Suppressor macrophage treated with lipopolysaccharide for 4 hours (primary cell): ENCODE results near the gene PUS3.
A peak's percentile ranks its signal among the peaks of the same experiment; 100 is the strongest.

Experiments used
- DNase-seq: peaks from one replicate; pipeline ENCODE4 v3.0.0-alpha.2; 2020

PUS3 gene

GRCh38 chr11:125941267-125941618 is 38.2 kb upstream of the PUS3 start:
- DNase-seq, result no peak

DNA sequence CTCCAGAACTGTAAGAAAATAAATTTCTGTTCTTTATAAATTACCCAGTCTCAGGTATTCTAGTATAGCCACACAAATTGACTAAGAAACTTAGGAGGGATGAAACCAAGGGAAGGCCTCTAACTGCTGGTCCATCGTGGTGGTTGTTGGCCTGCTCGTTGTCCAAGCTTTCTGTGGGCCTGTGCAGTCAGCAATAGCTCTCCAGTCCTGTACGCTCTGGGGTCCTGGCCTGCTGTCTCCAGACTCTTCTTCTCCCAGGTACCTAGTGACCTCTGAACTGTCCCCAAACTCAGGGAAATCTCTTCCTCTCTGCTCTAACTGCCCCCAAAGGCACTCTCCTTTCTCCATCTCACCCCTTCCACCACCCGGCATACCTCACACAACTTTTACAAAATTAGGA is 37.1 kb upstream of the PUS3 start:
- DNase-seq, result no peak

DNA sequence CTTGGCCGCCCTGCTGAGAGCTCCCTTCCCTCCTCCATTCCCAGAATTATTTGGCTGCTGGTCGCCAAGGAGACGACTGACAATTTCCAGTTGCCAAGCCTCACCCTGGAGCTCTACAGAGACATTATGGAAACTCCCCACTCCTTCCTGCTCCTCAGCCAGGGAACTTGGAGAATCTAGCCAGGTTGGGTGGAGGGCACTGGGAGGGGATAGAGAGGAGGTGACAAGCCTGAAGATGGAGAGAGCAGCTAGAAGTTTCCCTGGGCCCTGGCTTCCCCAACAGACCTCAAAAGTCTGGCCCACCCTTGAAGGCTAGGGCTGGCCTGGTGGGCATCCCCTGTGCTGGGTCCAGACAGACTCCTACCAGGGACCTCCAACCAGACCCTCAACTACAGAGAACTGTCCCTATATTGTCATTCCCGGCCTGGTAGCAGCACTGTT is 36.1 kb upstream of the PUS3 start:
- no peak for DNase-seq

DNA sequence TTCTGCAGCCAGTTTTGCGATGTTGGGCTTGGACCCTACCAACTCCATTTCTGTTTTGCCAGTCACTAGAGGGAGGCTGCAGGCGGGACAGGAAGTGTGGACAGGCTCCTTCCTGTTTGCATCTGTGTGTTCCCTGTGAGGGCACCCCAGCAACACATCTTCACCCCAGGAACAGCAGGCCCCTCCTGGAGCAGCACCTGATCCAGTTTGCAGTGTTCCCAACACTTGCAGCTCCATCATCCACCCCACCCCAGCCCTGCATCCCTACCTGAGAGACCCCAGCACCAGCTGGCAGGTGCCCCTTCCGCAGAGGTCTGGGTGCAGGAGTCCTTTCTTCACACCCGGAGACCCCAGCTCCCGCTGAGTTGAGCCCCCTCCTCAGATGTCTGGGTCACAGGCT is 35.4 kb upstream of the PUS3 start:
- no peak for DNase-seq

DNA sequence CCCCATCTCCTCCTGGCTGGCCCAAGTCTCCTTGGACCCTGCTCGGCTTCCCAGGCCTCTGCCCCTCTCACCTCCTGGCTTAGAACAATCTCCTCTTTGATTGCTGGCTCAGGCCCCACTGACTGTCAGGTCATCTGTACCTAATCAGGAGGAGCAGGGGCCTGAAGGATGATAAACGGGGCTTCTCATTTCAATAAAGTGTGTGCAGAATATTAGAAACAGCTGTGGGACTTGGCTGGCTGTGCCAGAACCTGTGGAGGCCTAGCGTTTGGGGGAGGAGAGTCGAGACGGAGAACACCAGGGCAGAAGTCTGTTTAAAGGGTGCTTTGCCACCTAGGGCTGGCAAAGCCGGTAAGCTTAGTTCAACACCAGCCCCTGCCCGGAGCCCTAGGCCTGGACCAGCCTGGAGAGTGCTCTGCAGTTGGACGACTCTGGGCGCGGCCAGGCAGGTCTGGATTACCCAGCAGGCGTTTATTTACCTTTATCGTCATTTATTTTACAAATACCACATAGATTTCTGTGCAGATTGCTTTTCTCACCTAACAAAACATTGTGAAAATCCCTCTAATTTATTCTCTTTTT is 32.7 kb upstream of the PUS3 start:
- DNase-seq, result no peak

GRCh38 chr11:125935056-125935455 is 32.0 kb upstream of the PUS3 start:
- no peak for DNase-seq

GRCh38 chr11:125934473-125934872 is 31.5 kb upstream of the PUS3 start:
- no peak for DNase-seq

GRCh38 chr11:125933030-125933813 is 30.2 kb upstream of the PUS3 start:
- no peak for DNase-seq

DNA sequence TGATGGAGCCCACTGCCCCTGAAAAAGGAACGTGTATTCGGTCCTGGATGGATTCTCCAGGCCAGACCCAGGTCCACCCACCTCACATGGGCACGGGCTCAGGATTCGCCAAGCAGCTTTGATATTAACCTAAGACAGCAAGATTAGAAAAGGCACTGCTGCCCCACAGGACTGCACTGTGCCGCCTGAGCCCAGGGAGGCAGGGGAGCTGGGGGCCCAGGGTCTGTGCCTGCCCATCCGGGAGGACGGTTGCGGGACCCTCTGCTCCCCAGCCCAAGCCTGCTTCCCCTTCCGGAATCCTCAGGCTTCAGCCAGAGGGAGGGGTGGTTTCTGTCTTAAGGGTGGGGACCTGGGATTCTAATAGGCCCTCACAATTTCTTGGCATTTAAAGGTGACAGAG is 29.3 kb upstream of the PUS3 start:
- DNase-seq, result no peak

DNA sequence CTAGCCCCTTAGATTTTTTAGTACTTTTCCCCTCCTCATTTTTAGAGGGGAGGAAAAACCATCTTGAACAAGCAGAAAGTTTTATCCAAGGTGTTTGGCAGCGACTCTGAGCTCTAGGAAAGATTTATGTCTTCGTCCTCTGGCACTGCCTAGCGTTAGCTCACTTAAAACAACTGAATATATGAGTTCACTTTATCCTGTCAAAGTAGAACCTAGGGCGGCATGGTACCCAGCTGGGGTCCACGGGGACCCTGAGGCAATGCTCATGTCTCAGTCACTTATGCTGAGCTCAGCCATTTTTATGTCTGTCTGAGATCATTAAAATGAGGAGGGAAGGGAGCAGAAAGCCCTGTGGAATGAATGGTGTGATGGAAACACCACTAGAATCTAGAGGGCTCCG is 28.7 kb upstream of the PUS3 start:
- no peak for DNase-seq

- no peak for DNase-seq
Measured at GRCh38 chr11:125931116-125931515, 28.1 kb upstream of the PUS3 start.

DNA sequence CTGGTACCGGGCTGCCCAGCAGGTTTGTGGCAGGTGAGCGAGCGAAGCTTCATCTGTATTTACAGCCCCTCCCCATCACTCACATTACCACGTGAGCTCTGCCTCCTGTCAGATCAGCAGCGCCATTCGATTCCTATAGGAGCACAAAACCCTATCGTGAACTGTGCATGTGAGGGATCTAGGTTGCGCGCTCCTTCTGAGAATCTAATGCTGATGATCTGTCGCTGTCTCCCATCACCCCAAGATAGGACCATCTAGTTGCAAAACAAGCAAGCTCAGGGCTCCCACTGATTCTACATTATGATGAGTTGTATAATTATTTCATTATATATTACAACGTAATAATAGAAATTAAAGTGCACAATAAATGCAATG is 27.1 kb upstream of the PUS3 start:
- no peak for DNase-seq

DNA sequence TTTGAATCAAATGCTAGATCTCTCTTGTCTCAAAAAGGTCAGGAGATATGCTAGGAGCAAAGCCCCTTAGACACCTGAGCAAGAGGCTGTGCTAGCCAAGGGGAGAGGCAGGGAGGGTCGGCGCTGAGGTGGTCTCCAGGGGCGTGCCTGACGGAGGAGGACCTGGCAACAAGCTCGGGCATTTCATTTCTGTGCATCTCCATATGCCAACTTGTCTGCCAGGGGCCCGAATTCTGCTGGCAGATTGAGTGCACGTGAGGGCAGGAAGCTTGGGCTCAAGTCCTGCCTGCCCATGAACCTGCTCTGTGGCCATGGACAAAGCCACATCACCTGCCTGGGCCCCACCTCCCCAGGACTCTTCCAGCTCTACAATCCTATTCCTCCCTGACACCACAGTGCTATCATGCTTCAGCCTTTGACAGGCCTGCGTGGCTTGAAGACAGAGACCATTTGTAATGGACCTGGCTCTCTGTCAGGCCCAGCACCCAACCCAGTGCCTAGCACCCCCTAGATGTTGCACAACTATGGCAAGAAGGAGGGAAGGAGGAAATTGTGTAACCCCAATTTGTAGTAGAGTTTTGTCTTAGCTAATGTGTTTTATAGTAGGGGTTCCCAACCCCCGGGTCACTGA is 26.6 kb upstream of the PUS3 start:
- DNase-seq, result no peak

DNA sequence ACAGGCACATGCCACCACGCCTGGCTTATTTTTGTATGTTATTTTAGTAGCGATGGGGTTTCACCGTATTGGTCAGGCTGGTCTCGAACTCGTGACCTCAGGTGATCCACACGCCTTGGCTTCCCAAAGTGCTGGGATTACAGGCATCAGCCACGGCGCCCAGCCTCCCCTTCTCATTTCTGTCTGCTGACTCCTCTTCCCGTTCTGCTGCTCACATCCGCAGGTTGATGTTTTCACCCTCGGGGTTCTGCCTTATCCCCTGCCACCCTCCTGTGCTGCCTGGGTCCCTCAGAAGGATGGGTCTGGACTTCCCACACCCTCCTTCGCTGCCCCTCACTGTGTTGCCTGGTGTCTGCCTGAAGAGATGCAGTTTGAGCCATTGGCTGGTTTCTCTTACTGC is 23.7 kb upstream of the PUS3 start:
- no peak for DNase-seq

DNA sequence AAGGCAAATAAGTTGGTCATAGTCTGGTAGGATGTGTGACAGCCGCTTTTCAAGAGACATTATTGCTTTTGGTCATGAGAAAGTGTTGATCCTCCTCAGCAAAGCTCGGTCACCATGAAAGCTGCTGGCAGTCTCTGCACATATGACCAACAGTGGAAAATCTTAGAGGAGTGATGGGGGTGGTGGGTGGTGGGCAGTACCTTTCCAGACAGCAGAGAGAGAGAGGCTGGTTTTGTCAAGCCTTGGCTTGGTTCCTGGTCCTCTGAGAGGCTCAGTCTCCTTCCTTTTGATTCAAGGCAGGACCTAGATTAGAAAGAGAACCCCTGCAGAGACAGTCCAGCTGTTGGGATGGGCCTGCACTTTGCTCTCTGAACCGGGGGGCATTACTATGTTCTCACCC is 22.8 kb upstream of the PUS3 start:
- no peak for DNase-seq

GRCh38 chr11:125925247-125925740 is 22.3 kb upstream of the PUS3 start:
- no peak for DNase-seq

- no peak for DNase-seq
Measured at GRCh38 chr11:125924384-125925007, 21.5 kb upstream of the PUS3 start.

- DNase-seq, result no peak
Measured at GRCh38 chr11:125923633-125924032, 20.6 kb upstream of the PUS3 start.

DNA sequence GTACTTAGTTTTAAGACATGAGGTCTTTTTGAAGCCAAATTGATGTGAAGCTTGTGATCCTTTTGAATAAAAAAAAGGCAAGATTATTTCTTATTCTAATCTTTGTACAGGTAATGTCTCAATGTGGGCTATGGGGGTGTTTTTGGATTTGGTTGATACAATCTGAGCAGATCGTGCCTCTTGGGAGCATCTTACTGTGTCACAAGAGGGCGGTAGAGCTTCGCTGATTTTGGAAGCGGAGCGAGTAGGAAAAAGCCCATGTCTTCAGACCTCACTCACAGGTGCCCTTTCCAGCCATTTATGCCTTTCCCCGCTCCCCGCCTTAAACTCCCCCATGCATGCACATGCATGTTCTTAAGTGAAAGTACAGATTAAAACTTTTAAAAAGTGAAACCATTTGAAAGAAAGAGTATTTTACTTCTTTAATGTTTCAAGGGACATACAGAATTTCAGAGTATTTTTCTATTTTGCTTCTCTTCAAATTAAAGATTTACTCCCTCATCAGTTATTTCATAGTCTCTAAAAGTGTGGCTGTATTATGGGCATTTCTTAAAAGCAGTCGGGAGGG is 20.1 kb upstream of the PUS3 start:
- DNase-seq, result peak; percentile 71

DNA sequence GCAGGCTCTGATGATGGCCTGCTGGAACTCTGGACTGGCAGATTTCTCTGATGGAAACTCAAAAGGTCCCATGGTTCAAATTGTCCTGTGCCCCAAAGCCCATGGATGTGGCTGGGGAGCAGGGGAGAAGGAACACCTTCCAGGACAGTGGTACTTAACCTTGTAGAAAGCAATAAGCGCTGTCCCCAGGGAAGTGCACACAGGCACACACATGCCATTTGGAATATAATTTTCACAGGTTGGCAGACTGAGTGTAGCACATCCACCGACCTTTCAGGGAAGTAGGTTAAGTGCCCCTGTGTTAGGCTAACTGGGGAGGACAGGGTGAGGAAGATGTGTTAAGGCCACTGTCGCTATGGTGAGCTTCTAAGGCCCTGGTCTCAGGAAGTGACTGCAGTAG is 19.1 kb upstream of the PUS3 start:
- no peak for DNase-seq

DNA sequence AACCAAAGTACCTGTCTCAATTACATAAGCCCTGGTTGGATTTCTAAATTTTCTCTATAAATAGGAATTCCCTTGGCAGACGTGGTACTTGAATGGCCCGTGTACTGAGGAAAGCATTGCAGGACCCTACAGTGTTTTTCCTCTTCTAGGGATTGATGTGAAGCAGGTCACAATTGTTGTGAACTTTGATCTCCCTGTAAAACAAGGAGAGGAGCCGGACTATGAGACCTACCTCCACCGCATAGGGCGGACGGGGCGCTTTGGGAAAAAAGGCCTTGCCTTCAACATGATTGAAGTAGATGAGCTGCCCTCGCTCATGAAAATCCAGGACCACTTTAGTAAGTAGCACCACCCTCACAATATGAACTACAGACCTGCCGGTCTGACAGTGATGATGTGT is 18.0 kb upstream of the PUS3 start:
- DNase-seq, result no peak

GRCh38 chr11:125918140-125918840 is 15.3 kb upstream of the PUS3 start:
- DNase-seq, result no peak
